ENCODE measurements around the gene ZNF3.
A peak's percentile ranks its signal among the peaks of the same experiment; 100 is the strongest.
"Not testable (repeated sequence)": the region's sequence is repeated elsewhere in the genome, so short reads cannot be mapped to it uniquely, and the experiment has no call there.

The ZNF3 gene

DNA sequence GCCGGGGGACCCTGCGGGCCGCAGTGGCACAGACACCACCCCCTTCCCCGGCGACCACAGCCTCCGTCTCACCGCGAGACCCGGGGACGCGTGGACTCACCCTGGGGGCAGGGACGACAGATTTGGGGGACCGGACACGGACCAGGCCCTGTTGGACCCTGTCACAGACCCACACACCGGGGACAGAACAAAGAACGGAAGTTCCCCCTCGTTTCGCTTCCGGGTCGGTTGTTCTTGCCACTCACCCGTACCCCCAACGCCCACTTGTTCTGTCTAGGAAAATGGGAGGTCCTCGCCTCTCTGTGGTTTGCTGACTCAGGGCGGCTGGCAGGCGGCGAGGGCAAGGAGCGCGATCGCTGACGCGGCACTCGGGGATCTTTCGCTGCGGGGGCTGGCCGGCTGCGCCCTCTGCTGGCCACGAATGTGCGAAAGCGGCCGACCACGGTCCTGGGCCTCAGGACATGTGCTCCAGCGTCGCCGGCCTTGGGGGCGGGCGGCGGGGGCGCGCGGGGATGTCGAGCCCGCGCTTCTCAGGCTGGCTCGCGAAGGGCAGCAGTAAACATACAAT is at the start of gene ZNF3:
Gene ZNF3, minus strand, starts transcription at position 189 of the 568 bp plus-strand sequence. CDS start 4,366 bp downstream, outside the sequence.
- peak; percentile 96 to 98 for DNase-seq

DNA sequence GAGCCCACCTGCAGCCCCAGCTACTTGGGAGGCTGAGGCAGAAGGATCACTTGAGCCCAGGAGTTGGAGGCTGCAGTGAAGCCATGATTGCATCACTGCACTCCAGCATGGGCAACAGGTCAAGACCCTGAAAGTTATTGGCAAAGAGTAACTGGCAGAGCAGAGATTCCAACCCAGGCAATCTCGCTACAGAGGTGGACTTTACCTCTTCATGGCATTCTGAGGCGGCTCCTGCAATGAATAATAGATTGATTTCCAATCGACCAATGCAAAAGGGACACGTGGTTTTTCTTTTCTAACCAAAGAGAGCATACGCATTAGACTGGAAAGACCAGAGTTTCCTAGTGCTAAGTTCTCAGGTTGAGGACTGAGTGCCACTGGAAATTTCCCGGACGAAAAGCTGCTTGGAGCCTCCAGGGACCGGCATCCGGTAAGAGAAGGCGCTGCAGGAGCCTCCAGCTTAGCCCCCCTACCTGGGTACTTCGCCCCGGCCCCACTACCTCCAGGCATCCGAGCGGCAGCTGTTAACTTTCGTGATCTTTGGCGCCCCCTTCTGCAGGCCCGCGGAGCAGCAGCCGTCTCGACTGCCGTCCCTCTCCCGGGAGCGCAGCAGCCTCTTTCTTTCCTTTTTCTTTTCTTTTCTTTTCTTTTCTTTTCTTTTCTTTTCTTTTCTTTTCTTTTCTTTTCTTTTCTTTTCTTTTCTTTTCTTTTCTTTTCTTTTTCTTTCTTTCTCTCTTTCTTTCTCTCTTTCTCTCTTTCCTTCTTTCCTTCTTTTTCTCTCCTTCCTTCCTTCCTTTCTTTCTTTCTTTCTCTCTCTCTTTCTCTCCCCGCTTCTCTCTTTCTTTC is 49.3 kb upstream of the ZNF3 start:
- DNase-seq: peak; percentile 73 to 78

- DNase-seq: not testable (repeated sequence)
These were observed 48.7 kb upstream of the ZNF3 start for GRCh38 chr7:100130220-100130607.

DNA sequence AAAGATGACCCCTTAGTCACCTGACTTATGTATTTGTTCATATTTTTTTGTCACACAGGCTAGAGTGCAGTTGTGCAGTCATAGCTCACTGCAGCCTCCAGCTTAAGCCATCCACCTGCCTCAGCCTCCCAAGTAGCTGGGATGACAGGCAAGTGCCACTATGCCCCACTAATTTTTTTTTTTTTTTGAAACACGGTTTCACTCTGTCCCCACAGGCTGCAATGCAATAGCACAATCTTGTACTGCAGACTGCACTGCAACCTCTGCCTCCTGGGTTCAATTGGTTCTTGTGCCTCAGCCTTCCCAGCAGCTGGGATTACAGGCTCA is 47.1 kb upstream of the ZNF3 start:
- no peak for DNase-seq

GRCh38 chr7:100127866-100128636 is 46.5 kb upstream of the ZNF3 start:
- peak; percentile 4 to 13 for DNase-seq

GRCh38 chr7:100126931-100127865 is 45.7 kb upstream of the ZNF3 start, which contains the start of gene MBLAC1:
Gene MBLAC1, plus strand, starts transcription at chr7:100126967. Its CDS starts 429 bp downstream, at chr7:100127396.
- peak; percentile 85 to 86 for DNase-seq

GRCh38 chr7:100126239-100126930 is 44.9 kb upstream of the ZNF3 start:
- no peak for DNase-seq

DNA sequence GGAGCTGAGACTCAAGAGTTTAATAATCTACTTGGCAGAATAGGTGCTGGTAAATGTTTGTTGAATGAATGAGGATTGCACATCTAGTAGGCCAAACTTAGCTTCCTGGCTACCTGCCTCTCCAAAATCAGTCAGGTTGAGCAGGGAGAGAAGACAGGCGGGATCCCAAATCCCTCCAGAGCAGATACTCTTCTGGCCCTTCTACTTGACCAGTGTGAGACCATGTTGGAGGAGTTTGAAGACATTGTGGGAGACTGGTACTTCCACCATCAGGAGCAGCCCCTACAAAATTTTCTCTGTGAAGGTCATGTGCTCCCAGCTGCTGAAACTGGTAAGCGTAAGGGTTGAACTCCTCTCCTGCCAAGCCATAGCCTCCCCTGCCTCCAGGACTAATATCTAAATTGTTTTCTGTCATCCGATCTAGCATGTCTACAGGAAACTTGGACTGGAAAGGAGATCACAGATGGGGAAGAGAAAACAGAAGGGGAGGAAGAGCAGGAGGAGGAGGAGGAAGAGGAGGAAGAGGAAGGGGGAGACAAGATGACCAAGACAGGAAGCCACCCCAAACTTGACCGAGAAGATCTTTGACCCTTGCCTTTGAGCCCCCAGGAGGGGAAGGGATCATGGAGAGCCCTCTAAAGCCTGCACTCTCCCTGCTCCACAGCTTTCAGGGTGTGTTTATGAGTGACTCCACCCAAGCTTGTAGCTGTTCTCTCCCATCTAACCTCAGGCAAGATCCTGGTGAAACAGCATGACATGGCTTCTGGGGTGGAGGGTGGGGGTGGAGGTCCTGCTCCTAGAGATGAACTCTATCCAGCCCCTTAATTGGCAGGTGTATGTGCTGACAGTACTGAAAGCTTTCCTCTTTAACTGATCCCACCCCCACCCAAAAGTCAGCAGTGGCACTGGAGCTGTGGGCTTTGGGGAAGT is 43.0 kb upstream of the ZNF3 start:
- DNase-seq: no peak

GRCh38 chr7:100122568-100122967 is 41.0 kb upstream of the ZNF3 start:
- DNase-seq: no peak

GRCh38 chr7:100122067-100122466 is 40.5 kb upstream of the ZNF3 start:
- no peak for DNase-seq

- DNase-seq: no peak
These were observed 39.2 kb upstream of the ZNF3 start for GRCh38 chr7:100120733-100121036.

- peak; percentile 54 to 55 for DNase-seq
These were observed 38.6 kb upstream of the ZNF3 start for GRCh38 chr7:100119970-100120732.

DNA sequence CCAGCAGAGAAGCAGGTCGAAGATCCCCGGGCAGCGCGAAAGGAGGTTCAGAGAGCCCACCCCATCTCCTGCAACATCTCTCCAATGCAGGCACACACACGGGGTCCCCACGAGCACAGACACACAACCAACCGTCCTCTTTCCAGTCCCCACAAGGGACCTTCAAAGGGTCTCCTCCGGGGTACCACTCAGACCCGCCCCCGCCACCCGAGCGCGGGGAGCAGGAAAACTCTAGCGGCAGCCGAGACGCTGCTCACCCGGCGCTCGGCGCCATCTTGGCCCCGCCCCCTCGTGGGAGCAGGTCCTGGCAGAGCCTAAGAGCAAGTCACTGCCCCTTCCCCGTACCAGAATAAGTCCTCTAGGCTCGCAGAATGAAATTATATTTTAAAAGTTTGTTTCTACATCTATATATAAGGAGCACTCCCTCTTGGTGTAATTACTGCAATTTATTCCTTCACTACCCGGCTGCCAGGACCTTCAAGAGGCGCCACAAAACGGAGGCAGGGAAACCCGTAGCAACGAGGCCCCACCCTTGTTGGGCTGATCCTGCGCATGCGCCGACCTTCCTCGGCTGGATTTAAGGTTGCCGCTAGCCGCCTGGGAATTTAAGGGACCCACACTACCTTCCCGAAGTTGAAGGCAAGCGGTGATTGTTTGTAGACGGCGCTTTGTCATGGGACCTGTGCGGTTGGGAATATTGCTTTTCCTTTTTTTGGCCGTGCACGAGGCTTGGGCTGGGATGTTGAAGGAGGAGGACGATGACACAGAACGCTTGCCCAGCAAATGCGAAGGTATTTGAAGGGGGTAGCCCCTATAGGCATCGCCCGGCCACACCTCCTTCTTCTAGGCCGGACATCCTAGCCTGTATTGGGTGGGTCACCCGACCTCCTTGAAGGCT is 37.8 kb upstream of the ZNF3 start, which contains the start of the genes CNPY4 and TAF6:
Gene CNPY4, plus strand, starts transcription at position 563 of the 898 bp plus-strand sequence. Its CDS starts 111 bp downstream, at position 674.
Gene TAF6, minus strand, starts transcription at position 287 of the 898 bp plus-strand sequence. CDS start 5,149 bp downstream, outside the sequence.
- DNase-seq: peak; percentile 93

- DNase-seq: no peak
These were observed 37.0 kb upstream of the ZNF3 start for GRCh38 chr7:100118388-100119071.

DNA sequence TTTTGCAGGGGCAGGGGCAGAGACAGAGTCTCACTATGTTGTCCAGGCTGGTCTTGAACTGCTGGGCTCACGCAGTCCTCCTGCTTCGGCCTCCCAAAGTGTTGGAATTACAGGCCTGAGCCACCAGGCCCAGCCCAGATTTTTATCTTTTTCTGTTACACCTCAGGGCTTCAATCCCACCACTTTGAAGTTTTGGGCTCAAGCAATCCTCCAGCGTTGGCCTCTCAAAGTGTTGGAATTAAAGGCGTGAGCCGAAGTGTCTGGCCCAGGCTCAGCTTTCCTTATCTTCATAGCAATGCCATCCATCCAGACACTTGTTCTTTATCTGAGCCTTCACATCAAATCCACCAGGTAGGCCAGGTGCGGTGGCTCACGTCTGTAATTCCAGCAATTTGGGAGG is 33.5 kb upstream of the ZNF3 start:
- no peak for DNase-seq

DNA sequence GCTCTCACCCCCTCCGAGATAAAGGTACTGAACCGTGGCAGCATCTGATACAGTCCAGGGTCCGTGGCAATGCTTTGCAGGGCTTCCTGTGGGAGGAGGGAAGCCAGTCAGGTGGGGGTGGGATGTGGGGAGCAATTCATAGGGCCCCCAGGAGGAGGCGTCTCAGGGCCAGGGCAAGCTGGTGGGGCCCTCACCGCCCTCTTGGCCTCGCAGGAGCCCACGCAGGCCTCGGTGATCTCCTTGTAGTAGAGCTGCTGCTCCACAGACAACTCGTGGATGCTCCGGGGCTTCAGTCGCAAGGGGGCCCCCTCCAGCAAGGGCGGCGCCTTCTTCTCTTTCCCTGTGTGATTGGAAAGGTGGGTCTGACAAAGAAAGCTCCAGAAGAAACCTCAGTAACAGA is 30.4 kb upstream of the ZNF3 start:
- DNase-seq: no peak

DNA sequence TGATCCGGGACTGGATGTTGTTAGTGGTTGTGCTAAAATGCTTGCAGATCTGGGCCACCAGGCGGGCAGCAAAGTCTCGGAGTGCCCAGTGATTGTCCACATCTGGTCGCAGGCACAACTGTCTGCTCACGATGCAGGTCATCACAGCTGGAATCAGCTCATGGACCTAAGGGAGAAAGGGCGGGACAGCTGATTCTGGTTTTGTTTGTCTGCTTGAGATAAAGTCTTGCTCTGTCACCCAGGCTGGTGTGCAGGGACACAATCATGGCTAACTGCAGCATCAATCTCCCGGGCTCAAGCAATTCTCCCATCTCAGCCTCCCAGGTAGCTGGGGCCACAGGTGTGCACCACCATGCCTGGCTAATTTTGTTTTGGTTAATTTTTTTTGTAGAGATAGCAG is 29.6 kb upstream of the ZNF3 start:
- DNase-seq: no peak

DNA sequence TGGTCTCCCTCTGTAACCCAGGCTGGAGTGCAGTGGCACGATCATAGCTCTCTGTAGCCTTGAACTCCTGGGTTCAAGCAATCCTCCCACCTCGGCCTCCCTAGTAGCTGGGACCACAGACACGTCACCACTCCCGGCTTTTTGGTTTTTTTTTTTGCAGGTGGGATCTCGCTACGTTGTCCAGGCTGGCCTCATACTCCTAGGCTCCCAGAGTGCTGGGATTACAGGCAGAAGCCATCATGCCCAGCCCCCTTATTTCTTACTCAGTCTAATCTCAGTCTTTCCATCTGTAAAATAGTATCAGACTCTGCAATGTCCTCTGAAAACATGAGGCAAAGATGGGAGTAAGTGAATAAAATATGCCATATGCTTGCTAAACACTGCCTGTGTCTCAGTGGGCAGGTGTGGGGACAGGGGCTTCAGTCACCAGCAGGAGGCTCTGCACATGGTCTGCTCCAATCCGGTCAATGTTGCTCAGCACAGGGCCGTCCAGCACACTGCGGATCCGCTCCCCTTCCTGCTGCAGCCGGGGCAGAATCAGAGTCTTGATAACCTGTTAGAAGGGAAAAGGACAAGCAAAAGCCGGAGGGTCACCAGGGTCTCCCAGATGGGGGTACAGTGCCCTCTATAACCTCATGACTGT is 28.1 kb upstream of the ZNF3 start:
- no peak for DNase-seq
